GM12892 (cell line): ENCODE measurements around the gene PIM3.

Source experiments
- DNase-seq: peaks from one replicate; pipeline ENCODE4 v3.0.0; 2011; ENCODE audit not compliant: insufficient read length
- FAIRE-seq: peaks from 2 replicates; lab custom pipeline; 2011; peaks lifted over from hg19 to GRCh38; lab: Jason Lieb, UNC
- POLR2A ChIP-seq: IDR thresholded peaks from 2 replicates; pipeline ENCODE4 v1.6.1; 2011; ENCODE audit warnings: low read depth, low read length, control low read depth
- POLR2AphosphoS5 ChIP-seq: IDR thresholded peaks from 2 replicates; pipeline ENCODE4 v1.6.1; 2011; ENCODE audit warnings: low read depth, low read length, control low read depth
- TAF1 ChIP-seq: IDR thresholded peaks from 2 replicates; pipeline ENCODE4 v1.6.1; 2011; ENCODE audit warnings: low read depth, mild to moderate bottlenecking, control low read depth, low read length, borderline replicate concordance

PIM3 gene

DNA sequence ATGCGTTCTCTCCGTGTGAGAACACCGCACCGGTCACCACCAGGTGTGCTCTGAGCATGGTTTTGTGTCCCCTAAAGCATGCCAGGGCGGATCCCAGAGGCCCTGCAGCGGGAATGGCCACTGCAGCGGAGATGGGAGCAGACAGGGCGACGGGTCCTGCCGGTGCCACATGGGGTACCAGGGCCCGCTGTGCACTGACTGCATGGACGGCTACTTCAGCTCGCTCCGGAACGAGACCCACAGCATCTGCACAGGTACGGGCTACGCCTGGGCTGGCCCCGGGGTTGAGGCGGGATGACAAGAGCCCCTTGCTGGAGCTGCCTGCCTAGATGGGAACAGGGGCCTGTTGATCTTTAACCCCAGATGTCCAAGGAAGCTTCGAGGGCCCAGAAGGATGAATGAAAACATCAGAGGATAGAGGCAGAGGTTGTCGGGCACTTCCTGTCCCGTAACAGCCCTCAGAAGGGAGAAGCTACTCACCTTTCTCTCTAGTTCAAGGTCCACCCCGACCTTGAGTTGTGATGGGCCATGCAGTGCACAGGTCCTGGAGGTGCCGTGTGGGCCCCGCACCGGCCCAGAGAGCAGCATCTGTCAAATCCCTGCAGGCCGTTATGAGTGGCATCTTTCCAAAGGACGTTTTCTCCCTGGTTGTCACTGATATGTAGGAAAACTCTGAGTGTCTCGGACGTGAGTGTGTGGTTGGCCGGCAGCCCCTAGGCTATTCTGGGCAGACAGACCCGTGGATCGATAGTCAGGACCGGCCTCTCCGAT lies 38.9 kb upstream of the PIM3 start:
- DNase-seq = no peak
- TF ChIP-seq TAF1 = no peak
- no peak for TF ChIP-seq POLR2A
- TF ChIP-seq POLR2AphosphoS5 = no peak
- no peak for FAIRE-seq

DNA sequence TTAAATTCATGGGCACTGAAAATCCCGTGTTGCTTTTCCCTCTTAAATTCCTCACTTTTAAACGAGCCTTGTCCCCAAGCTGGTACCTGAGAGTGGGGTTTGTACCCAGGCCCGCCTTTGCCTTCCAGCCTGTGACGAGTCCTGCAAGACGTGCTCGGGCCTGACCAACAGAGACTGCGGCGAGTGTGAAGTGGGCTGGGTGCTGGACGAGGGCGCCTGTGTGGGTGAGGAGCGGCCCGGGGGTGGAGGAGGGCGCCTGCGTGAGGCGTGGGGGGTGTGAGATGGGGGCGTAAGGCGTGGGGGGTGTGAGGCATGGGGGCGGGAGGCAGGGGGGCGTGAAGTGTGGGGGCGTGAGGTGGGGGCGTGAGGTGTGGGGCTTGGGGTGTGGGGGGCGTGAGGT lies 38.1 kb upstream of the PIM3 start:
- FAIRE-seq = no peak

DNA sequence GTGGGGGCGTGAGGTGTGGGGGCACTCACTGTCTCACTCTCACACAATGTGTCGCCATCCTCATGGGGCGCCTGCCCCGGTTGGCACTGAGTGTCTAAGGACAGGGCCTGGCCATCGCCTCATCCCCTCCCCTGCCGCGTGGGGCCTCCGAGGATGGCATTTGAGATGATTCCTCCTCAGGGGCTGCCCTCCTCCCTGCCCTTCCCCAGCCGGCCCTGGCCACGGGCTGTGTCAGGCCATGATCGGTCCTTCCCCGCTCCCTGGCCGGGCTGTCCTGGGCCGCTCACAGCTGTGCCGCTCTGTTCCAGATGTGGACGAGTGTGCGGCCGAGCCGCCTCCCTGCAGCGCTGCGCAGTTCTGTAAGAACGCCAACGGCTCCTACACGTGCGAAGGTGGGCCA lies 37.6 kb upstream of the PIM3 start:
- no peak for TF ChIP-seq POLR2A
- no peak for TF ChIP-seq TAF1
- DNase-seq = no peak
- FAIRE-seq = no peak

More for the DNA sequence above, 38.1 kb upstream of the PIM3 start:
- TF ChIP-seq TAF1 (no peak), POLR2A (no peak), POLR2AphosphoS5 (no peak)
- DNase-seq = no peak

DNA sequence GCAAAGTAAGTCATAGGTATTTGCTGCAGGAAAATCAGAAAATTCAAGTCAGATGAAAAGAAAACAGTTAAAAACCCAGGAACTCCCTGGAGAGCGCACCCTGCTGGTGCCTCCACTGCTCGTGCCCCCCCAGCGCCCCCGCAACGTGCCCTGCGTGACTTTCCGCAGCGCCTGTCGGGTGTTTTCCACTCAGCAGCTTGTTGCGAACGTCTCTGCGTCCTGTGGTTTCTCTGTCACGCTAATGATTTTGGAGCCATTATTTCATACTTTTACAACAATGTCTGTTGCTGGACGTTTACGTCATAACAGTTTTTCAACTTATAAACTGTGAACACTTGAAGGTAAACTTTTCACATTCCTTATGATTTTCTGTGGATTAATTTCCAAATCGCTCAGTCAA lies 37.1 kb upstream of the PIM3 start:
- no peak for FAIRE-seq

DNA sequence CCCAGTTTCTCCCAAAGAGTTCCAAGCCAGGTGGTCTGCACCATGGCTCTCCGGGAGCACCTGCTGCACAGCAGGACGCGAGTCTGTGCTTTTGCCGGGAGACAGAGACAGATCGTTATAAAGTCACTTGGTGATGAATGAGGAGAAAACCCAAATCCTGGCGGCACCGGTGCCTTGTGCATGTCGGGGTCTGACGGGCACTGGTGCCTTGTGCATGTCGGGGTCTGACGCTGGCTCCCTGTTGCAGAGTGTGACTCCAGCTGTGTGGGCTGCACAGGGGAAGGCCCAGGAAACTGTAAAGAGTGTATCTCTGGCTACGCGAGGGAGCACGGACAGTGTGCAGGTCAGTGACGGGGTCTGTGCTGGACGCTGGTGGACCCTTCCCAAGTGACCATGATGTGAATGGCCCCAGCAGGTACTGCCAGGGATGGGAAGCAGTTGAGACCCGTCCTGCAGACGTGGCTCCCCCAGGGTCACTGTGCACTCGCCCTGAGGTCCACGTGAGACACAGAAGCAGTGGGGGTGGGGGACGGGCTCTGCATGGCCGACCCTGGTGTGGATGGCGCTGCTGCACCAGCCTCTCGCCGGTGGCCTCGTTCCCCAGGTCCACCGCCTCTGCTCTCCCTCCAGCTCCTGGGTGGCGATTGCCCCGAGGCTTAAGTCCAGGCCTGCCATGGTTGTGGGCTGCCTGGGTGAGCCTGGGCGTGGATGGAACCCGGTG lies 36.3 kb upstream of the PIM3 start:
- FAIRE-seq (no peak), DNase-seq (no peak)
- TF ChIP-seq POLR2AphosphoS5 = no peak

More for the DNA sequence above, 37.1 kb upstream of the PIM3 start:
- TF ChIP-seq POLR2AphosphoS5 (no peak), POLR2A (no peak), TAF1 (no peak)
- DNase-seq = no peak

DNA sequence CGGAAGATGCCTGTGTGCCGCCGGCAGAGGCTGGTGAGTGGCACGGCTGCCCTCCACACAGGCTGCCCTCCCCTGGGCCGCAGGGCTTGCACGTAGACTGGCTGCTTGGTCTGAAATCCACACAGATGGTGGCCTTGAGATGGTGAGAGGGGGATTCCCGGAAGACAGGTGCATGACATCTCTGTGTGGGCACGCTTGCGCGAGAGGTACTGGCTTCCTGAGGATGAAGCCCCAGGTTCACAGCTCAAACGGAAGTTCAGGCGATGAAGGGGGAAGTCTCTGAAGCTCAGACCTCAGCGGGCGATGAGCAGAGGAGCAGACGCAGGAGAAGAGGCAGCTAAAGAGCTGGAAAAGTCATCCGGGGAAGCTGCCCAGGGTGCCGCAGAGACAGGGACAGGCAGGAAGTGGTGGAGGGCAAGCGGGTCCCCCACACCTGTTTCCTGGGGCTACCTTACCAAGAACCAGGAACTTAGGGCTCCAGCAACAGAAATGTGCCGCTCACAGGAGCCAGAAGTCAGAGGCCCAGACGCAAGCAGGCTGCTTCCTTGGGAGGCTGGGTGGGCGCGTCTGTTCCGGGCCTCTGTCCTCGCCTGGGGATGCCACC lies 34.9 kb upstream of the PIM3 start:
- no peak for TF ChIP-seq TAF1
- TF ChIP-seq POLR2A = peak; percentile 78
- DNase-seq (no peak), FAIRE-seq (peak; percentile 97)

DNA sequence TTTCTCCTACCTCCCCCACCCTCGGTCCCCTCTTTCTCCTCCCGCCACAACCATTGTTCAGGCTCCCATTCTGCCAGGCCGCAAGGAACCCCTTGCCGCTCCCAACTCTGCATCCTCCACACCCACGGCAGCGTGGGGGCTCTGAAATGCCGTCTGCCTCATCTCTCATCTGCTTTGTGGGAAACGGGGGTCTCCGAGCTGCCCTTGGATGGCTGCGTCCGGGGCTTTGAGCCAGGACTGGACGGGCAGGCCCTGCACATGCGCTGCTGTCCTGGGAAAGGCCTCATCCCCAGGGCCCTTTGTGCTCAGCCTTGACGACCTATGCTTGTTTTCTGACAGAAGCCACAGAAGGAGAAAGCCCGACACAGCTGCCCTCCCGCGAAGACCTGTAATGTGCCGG lies 33.7 kb upstream of the PIM3 start:
- TF ChIP-seq POLR2A (no peak), POLR2AphosphoS5 (no peak), TAF1 (no peak)
- DNase-seq (no peak), FAIRE-seq (no peak)

DNA sequence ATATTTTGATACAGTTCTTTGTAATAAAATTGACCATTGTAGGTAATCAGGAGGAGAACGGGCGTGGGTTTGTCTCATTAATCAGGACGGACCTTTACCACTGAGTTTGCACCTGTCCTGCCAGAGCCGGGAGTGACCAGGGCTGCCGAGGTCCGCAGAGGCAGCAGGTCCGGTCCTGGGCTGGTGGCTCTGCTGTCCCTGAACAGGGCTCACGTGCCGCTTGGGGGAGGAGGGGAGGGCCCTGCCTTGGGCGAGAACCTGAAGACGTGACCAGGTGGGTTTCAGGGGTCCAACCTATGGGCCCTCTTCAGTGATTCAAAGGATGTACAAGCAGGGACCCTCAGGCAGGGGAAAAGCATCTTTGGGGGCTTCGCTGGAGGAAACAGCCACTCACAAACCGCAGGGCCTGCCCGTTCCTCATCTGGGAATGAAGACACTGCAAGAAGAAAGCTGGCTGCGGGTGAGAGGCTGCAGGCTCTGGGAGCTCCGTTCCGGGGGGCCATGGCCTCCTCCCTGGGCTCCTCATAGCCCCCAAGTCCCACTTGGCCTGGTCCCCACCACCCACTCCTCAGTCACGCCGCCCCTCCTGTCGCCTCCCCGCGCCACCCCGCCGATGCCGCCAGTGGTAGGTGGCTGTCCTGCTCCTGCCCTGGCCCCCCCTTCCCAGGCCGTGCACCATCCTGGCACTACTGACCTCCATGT lies 32.9 kb upstream of the PIM3 start:
- no peak for TF ChIP-seq POLR2A
- no peak for TF ChIP-seq TAF1
- no peak for TF ChIP-seq POLR2AphosphoS5

DNA sequence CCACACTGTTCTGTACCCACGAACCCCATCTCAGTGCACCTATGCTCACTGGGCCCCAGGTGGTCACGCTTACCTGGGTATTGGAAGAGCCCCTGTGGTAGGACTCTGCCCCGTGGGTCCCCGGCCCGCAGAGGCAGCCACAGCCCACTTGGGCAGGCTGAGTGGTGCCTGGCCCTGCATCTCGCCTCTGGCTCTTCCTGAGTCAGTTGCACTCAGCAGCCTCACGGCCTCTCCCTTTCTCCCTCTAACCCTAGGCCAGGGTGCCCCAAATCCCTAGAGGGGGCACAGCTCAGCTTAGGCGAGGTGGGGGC lies 32.4 kb upstream of the PIM3 start:
- no peak for TF ChIP-seq POLR2AphosphoS5
- TF ChIP-seq POLR2A = no peak; the same call in 1 of the 2 replicates
- no peak for TF ChIP-seq TAF1
- DNase-seq (no peak), FAIRE-seq (no peak)

More for the DNA sequence above, 32.9 kb upstream of the PIM3 start:
- FAIRE-seq (no peak), DNase-seq (no peak)

DNA sequence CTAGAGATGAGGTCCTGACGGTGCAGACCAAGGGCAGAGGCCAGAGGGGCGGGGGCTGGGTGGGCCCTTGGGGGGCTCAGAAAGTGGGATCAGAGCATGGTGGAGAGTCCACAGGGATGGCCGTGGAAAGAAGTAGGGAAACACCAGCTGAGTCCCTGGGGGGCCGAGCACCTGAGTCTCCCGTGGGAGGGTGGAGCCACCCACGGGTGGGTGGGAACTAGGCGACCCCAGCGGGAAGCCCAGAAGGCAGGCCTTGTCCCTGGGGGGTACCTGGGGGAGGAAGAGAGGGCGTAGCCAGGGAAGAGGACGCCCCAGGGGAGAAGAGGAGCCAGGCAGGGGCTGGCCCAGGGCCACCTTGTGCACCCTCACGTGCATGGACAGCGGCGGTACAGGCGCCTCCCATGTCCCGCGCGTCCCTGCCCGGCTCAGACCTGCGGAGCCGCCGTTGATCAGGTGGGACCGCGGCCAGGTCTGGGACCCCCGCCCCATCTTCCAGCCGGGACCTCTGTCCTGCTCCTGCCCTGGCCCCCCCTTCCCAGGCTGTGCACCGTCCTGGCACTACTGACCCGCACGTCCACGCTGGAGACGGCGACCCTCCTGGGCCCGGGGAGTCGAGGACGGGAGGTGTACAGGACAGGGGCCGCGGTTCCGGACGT lies 31.9 kb upstream of the PIM3 start:
- TF ChIP-seq TAF1 (no peak), POLR2AphosphoS5 (no peak), POLR2A (no peak)
- DNase-seq (no peak), FAIRE-seq (no peak)
